Raji (cell line): ENCODE results near the gene C1orf94.

Experiments used
- POLR2A ChIP-seq: IDR thresholded peaks from 2 replicates; pipeline ENCODE4 v1.6.1; 2011; ENCODE audit warnings: low read depth, low read length, control low read depth; ENCODE audit not compliant: insufficient read depth

The C1orf94 gene

GRCh38 chr1:34155860-34156259 lies 20.8 kb upstream of the C1orf94 start:
- TF ChIP-seq POLR2A: no peak

GRCh38 chr1:34156739-34157138 lies 20.0 kb upstream of the C1orf94 start:
- no peak for TF ChIP-seq POLR2A

GRCh38 chr1:34162852-34163766 lies 13.6 kb upstream of the C1orf94 start:
- no peak for TF ChIP-seq POLR2A

- no peak for TF ChIP-seq POLR2A
Observed at GRCh38 chr1:34163792-34164731, 12.6 kb upstream of the C1orf94 start.

- no peak for TF ChIP-seq POLR2A
Observed at GRCh38 chr1:34164771-34165391, 11.8 kb upstream of the C1orf94 start, which contains the start of gene CSMD2. Gene CSMD2 (minus strand): TSS chr1:34165230. CDS start chr1:34165097, 133 bp downstream.

GRCh38 chr1:34165422-34165921 lies 11.2 kb upstream of the C1orf94 start:
- TF ChIP-seq POLR2A: no peak

- TF ChIP-seq POLR2A: no peak
Observed at GRCh38 chr1:34166191-34166624, 10.5 kb upstream of the C1orf94 start.

GRCh38 chr1:34166625-34167361 lies 9.9 kb upstream of the C1orf94 start:
- no peak for TF ChIP-seq POLR2A

GRCh38 chr1:34167389-34167788 lies 9.3 kb upstream of the C1orf94 start:
- no peak for TF ChIP-seq POLR2A

- TF ChIP-seq POLR2A: no peak
Observed at GRCh38 chr1:34175744-34176143, 963 bp upstream of the C1orf94 start.

GRCh38 chr1:34178072-34178471 lies 1.4 kb downstream of the C1orf94 start:
- no peak for TF ChIP-seq POLR2A

- no peak for TF ChIP-seq POLR2A
Observed at GRCh38 chr1:34186741-34187494, 10.2 kb downstream of the C1orf94 start.

GRCh38 chr1:34188418-34188817 lies 11.7 kb downstream of the C1orf94 start:
- no peak for TF ChIP-seq POLR2A
